ENCODE measurements around the gene RILPL1.

- no peak for TF ChIP-seq CTCF (IDR thresholded peaks at IDR 0.05)
- no peak for TF ChIP-seq POLR2A (IDR thresholded peaks at IDR 0.05)
These were observed 36.5 kb downstream of the RILPL1 start for GRCh38 chr12:123497065-123497464.

Measured in uterus (tissue), 2 donors.